HUES6 (cell line): Measurements from ENCODE around the gene TMEM45B.

Source experiments
- H3K27ac ChIP-seq: 2 replicates; pipeline ENCODE4 v1.7.0; 2013; ENCODE audit warnings: low read depth, mild to moderate bottlenecking, low read length, inconsistent platforms
- H3K27me3 ChIP-seq: 2 replicates; pipeline ENCODE4 v1.6.1; 2013; ENCODE audit warnings: low read length; ENCODE audit not compliant: control insufficient read depth, insufficient read depth
- H3K36me3 ChIP-seq: 2 replicates; pipeline ENCODE4 v1.6.1; 2013; ENCODE audit warnings: low read length; ENCODE audit not compliant: control insufficient read depth, insufficient read depth
- H3K4me1 ChIP-seq: 2 replicates; pipeline ENCODE4 v1.6.1; 2013; ENCODE audit warnings: low read length; ENCODE audit not compliant: control insufficient read depth, insufficient read depth
- H3K4me3 ChIP-seq: 2 replicates; pipeline ENCODE4 v1.5.1; 2013; ENCODE audit warnings: low read depth, low read length
- H3K9ac ChIP-seq: one replicate; pipeline ENCODE4 v1.6.1; 2013; ENCODE audit warnings: mild to moderate bottlenecking, low read length
- H3K9me3 ChIP-seq: 2 replicates; pipeline ENCODE4 v1.6.1; 2013; ENCODE audit warnings: low read depth, low read length; ENCODE audit not compliant: control insufficient read depth, insufficient read depth

The TMEM45B gene

DNA sequence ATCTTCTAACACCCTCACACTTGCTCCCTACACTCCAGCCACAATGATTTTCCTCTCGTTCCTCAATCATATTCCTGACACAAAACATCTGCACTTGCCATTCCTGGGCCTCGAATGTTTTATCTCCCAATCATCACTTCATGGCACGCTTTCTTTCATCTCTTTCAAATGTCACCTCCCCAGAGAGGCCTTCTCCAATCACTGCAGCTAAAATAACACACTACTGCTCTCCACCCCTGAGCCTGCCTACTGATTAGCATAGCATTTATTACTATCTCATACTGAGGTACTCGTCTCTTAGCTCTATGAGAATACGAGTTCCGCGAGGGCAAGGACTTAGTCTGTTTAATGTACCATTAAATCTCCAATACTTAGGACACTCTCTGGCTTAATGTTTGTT, 56.3 kb downstream of the TMEM45B start:
- H3K36me3 ChIP-seq: peaks cover 96% of the 10 kb centered on the region

DNA sequence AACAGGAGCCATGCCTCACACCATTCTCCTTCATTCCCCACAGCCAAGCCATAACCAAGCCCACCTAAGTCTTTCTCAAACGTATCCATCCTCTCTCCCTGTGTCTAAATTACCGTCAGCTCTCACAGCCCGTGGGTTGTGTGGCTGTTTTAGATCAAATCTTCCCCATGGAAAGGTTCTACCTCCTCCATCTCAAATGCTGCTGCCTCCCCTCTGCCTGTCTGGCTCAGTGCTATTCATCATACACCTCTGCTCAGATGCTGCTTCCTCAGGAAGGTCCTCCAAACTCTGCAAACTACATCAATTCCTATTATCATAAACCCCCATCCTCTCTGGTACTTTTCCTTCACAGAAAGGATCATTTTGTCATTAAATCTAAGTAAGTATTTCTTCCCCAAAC, 64.7 kb downstream of the TMEM45B start:
- Histone ChIP-seq H3K27me3 (no peaks in the 10 kb centered on the region), H3K36me3 (peaks cover 98% of the 10 kb centered on the region), H3K4me3 (no peak overlapping the region), H3K4me1 (no peaks in the 10 kb centered on the region), H3K9ac (no peak overlapping the region), H3K27ac (no peak overlapping the region), H3K9me3 (no peaks in the 10 kb centered on the region)

More for the DNA sequence above, 56.3 kb downstream of the TMEM45B start:
- Histone ChIP-seq H3K9me3 (no peaks in the 10 kb centered on the region), H3K4me3 (no peak overlapping the region), H3K27me3 (no peaks in the 10 kb centered on the region), H3K4me1 (no peaks in the 10 kb centered on the region), H3K9ac (no peak overlapping the region), H3K27ac (no peak overlapping the region)

DNA sequence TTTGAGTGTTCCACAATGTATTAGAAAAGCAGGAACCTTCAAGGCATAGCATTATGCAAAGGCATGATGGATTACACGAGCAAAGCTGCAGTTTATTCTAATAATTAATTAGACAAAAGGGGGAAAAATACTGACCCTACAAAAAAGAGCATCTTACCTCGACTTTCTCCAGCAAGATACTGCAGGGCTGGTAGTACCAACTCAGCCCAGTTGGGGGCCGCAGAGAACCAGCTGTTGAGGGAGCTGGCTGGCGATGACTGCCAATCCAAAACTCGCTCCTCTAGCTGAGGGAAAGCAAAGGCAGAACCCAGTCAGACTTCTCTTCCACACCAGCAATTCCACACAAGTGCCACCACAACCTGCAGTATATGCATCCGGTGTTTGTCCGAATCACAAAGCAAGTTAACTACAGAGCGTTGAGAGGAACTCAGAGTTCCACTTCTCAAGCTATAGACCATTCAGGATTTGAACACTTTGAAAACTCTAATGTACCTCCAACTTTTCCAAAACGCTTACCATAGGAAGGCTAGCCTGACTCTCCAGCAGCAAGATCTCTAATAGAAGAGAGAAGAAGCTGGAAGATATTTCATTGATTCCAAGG, 66.0 kb downstream of the TMEM45B start:
- Histone ChIP-seq H3K4me1 (no peaks in the 10 kb centered on the region), H3K9ac (no peak overlapping the region), H3K36me3 (peaks cover 98% of the 10 kb centered on the region), H3K27me3 (no peaks in the 10 kb centered on the region), H3K9me3 (no peaks in the 10 kb centered on the region), H3K27ac (no peak overlapping the region), H3K4me3 (no peak overlapping the region)

DNA sequence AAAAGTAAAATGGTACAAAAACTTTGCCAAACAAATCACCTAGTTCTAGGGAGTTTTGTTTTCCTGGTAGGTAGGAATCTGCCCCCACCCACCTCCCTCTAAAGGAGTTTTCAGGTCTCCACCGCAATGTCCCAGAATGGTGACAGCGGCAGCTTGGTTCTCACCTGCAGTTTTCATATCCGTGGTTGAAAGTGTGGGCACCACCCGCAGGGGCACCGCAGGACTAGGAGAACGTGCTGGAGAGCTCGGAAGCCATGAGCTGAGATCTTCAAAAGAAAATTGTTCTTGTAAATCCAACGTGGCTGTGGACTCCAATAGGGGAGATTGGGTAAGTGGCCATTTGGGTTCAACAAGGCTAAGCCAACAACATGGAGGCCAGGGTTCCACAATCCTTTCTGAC, 68.9 kb downstream of the TMEM45B start:
- no peaks in the 10 kb centered on the region for H3K4me1 ChIP-seq

DNA sequence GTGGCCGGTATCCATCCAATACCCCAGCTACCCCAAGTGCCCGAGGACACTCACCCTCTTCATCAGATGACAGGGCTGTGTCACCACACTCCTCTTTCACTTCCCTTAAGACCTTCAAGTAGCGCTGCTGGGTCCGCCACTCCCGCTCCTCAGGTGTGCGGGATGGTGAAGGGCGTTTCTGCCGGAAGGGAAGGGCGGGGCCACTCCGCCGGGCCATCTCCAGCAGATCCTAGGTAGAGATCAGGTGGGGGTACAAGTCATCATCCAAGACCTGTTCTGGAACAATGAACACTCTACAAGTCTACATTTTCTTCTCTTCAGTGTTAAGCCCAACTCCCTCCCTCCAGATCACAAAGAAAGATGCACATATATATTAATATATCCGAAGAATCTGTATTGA, 69.7 kb downstream of the TMEM45B start:
- no peaks in the 10 kb centered on the region for H3K27me3 ChIP-seq
- H3K9ac ChIP-seq: no peak overlapping the region
- no peaks in the 10 kb centered on the region for H3K9me3 ChIP-seq
- H3K4me1 ChIP-seq: no peaks in the 10 kb centered on the region
- peaks cover 98% of the 10 kb centered on the region for H3K36me3 ChIP-seq
- H3K27ac ChIP-seq: no peak overlapping the region
- no peak overlapping the region for H3K4me3 ChIP-seq

More for the DNA sequence above, 68.9 kb downstream of the TMEM45B start:
- Histone ChIP-seq H3K4me3 (no peak overlapping the region), H3K27me3 (no peaks in the 10 kb centered on the region), H3K27ac (no peak overlapping the region), H3K36me3 (peaks cover 97% of the 10 kb centered on the region), H3K9ac (no peak overlapping the region), H3K9me3 (no peaks in the 10 kb centered on the region)

- H3K27me3 ChIP-seq: no peaks in the 10 kb centered on the region
- H3K9ac ChIP-seq: no peak overlapping the region
- peaks cover 94% of the 10 kb centered on the region for H3K36me3 ChIP-seq
Observed at GRCh38 chr11:129888451-129888850, 72.8 kb downstream of the TMEM45B start.

GRCh38 chr11:129894278-129895125, 78.9 kb downstream of the TMEM45B start:
- peak overlapping the region; percentile 73; the same call in 1 of the 2 replicates for H3K27ac ChIP-seq

More at GRCh38 chr11:129888451-129888850, 72.8 kb downstream of the TMEM45B start:
- H3K4me3 ChIP-seq: no peak overlapping the region
- H3K4me1 ChIP-seq: no peaks in the 10 kb centered on the region
- H3K9me3 ChIP-seq: no peaks in the 10 kb centered on the region
- H3K27ac ChIP-seq: no peak overlapping the region

GRCh38 chr11:129895126-129896041, 79.7 kb downstream of the TMEM45B start, which contains the start of gene NFRKB:
NFRKB (minus strand) TSS chr11:129895578; CDS start chr11:129892849, 2,729 bp downstream.
- Histone ChIP-seq H3K4me1 (peaks cover 8% of the 10 kb centered on the region; the same call in 1 of the 2 replicates), H3K9me3 (no peaks in the 10 kb centered on the region), H3K9ac (peak within 1 kb of the TSS; percentile 74), H3K4me3 (peak within 1 kb of the TSS; percentile 84), H3K36me3 (peaks cover 33% of the 10 kb centered on the region), H3K27ac (peak within 1 kb of the TSS; percentile 73; the same call in 1 of the 2 replicates), H3K27me3 (no peaks in the 10 kb centered on the region)

More at GRCh38 chr11:129894278-129895125, 78.9 kb downstream of the TMEM45B start:
- Histone ChIP-seq H3K27me3 (no peaks in the 10 kb centered on the region), H3K4me3 (peak overlapping the region; percentile 84), H3K36me3 (peaks cover 37% of the 10 kb centered on the region), H3K4me1 (peaks cover 8% of the 10 kb centered on the region; the same call in 1 of the 2 replicates), H3K9me3 (no peaks in the 10 kb centered on the region), H3K9ac (peak overlapping the region; percentile 74)

DNA sequence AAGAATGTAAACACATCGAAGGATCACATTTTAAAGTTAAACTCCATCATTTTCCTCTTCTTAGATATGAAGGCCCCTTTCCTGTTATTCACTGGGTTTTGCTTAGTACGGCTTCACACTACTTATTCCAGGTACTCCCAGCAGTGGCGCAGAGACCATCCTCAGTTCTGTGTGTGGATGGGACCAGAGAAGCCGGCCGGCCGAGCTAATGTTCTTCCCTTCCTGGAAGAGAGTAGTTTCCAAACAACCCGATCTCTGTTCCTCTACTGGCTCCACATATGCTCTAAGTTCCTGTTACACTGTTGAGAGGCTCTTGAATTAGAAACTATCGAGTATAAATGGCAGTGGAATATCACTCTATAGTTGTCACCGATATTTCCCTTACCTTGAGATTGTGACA, 80.4 kb downstream of the TMEM45B start:
- H3K4me3 ChIP-seq: peak overlapping the region; percentile 59
- no peak overlapping the region for H3K27ac ChIP-seq
- no peaks in the 10 kb centered on the region for H3K27me3 ChIP-seq
- peaks cover 28% of the 10 kb centered on the region for H3K36me3 ChIP-seq
- peak overlapping the region; percentile 54 for H3K9ac ChIP-seq
- no peaks in the 10 kb centered on the region for H3K9me3 ChIP-seq
- H3K4me1 ChIP-seq: peaks cover 8% of the 10 kb centered on the region; the same call in 1 of the 2 replicates

GRCh38 chr11:129905402-129905801, 89.8 kb downstream of the TMEM45B start:
- H3K27ac ChIP-seq: no peak overlapping the region
- H3K36me3 ChIP-seq: peaks cover 59% of the 10 kb centered on the region
- no peaks in the 10 kb centered on the region for H3K9me3 ChIP-seq
- H3K4me1 ChIP-seq: 0 out of 2 replicates have a peak, but pooled peaks cover 2% of the 10 kb centered on the region
- H3K9ac ChIP-seq: no peak overlapping the region
- H3K27me3 ChIP-seq: no peaks in the 10 kb centered on the region
- H3K4me3 ChIP-seq: no peak overlapping the region
